PC-9 (cell line): Measurements from ENCODE around the gene REG4. TPM values are rescaled to one million over a fixed set of nuclear protein-coding genes. Genes with fewer than 3 reads are reported as not detected.

Experiments
- BruUV-seq: library from RNA; stranded (reverse); fragments of 400-500 nt; replicated peaks from 2 replicates; lab custom pipeline; 2021; lab: Mats Ljungman, UMichigan
- CTCF ChIA-PET: fragments of 300-600 bp; sonication (Branson Sonifier 250); formaldehyde crosslinking; loops from one replicate; lab custom pipeline; 2022; ENCODE audit warnings: antibody characterized with exemption; lab: Charles Lee
- POLR2A ChIA-PET: fragments of 300-600 bp; sonication (Branson Sonifier 250); formaldehyde crosslinking; loops from one replicate; lab custom pipeline; 2022; ENCODE audit warnings: antibody characterized with exemption; ENCODE audit not compliant: unreplicated experiment; lab: Charles Lee
- DNase-seq, 2 experiments: peaks; one replicate each; pipeline versions ENCODE4 v3.0.0 to v3.0.0-alpha.2; 2015 to 2022; ENCODE audit warnings: mixed read lengths in 1 of 2
- H2AFZ ChIP-seq: fragments of 200-600 bp; sonication (generic); 2 replicates; pipeline ENCODE4 v1.8.1; 2017; ENCODE audit warnings: antibody characterized with exemption
- H3F3A ChIP-seq: fragments of 200-600 bp; sonication (generic); 2 replicates; pipeline ENCODE4 v1.8.1; 2017; ENCODE audit warnings: antibody characterized with exemption, mild to moderate bottlenecking, low read depth; ENCODE audit not compliant: insufficient read depth
- H3K27ac ChIP-seq: fragments of 200-600 bp; sonication (generic); 2 replicates; pipeline ENCODE4 v1.6.1; 2016; ENCODE audit warnings: mixed run types
- H3K27me3 ChIP-seq: fragments of 200-600 bp; sonication (generic); 2 replicates; pipeline ENCODE4 v1.6.1; 2016; ENCODE audit warnings: low read depth, mixed run types; ENCODE audit not compliant: insufficient read depth
- H3K36me3 ChIP-seq: fragments of 200-600 bp; sonication (generic); 2 replicates; pipeline ENCODE4 v1.6.1; 2016; ENCODE audit warnings: low read depth, mixed run types
- H3K4me1 ChIP-seq: fragments of 200-600 bp; sonication (generic); replicated peaks from 2 replicates; pipeline ENCODE4 v1.6.1; 2016; ENCODE audit warnings: mixed run types; ENCODE audit not compliant: insufficient read depth
- H3K4me2 ChIP-seq: fragments of 200-600 bp; sonication (generic); 2 replicates; pipeline ENCODE4 v1.6.1; 2017; ENCODE audit warnings: mixed run types
- H3K4me3 ChIP-seq: fragments of 200-600 bp; sonication (generic); 2 replicates; pipeline ENCODE4 v1.6.1; 2016; ENCODE audit warnings: mixed run types
- H3K79me2 ChIP-seq: fragments of 200-600 bp; sonication (generic); 2 replicates; pipeline ENCODE4 v1.6.1; 2017; ENCODE audit warnings: low read depth, mixed run types
- H3K9me2 ChIP-seq: fragments of 200-600 bp; sonication (generic); 2 replicates; pipeline ENCODE4 v1.8.1; 2017; ENCODE audit warnings: mild to moderate bottlenecking; ENCODE audit not compliant: insufficient read depth
- H3K9me3 ChIP-seq: fragments of 200-600 bp; sonication (generic); 2 replicates; pipeline ENCODE4 v1.8.1; 2016; ENCODE audit warnings: low read depth; ENCODE audit not compliant: insufficient read depth
- H4K20me1 ChIP-seq: fragments of 200-600 bp; sonication (generic); 2 replicates; pipeline ENCODE4 v1.8.1; 2017; ENCODE audit not compliant: insufficient read depth
- CTCF ChIP-seq: fragments of 200-600 bp; sonication (generic); conservative IDR thresholded peaks from 2 replicates; pipeline ENCODE4 v1.6.1; 2017; ENCODE audit warnings: mixed run types, antibody characterized with exemption, mild to moderate bottlenecking, moderate library complexity
- EZH2 ChIP-seq: fragments of 200-600 bp; sonication (generic); IDR thresholded peaks from 2 replicates; pipeline ENCODE4 v1.8.0; 2017; ENCODE audit warnings: antibody characterized with exemption, low read depth
- intact Hi-C: fragments of 100-400 bp; cut with micrococcal nuclease; formaldehyde crosslinking; loops from one replicate; pipeline ENCODE4 v1.10.0; 2022; ENCODE audit not compliant: unreplicated experiment
- total RNA-seq: library from RNA; stranded (reverse); gene quantifications from 2 replicates; pipeline ENCODE4 v1.2.3, GENCODE V29; 2021

The REG4 gene
- total RNA-seq, 1 experiment from 2014 or later, result not detected

GRCh38 chr1:119758584-119758983, 52.7 kb downstream of the REG4 start:
- H3K9me2 ChIP-seq, result no peaks in the 10 kb centered on the region
- H4K20me1 ChIP-seq, result no peaks in the 10 kb centered on the region
- intact Hi-C loops, result no loop called here
- no peak for DNase-seq
- no peak overlapping the region for H3K4me2 ChIP-seq
- ChIA-PET CTCF (no interaction called here), POLR2A (no interaction called here)
- no peak overlapping the region for H3K4me3 ChIP-seq
- no peak overlapping the region for H2AFZ ChIP-seq
- no TSS peak for BruUV-seq
- no peaks in the 10 kb centered on the region for H3K9me3 ChIP-seq
- TF ChIP-seq CTCF (no peak), EZH2 (no peak)
- no peaks in the 10 kb centered on the region for H3K27me3 ChIP-seq
- no peaks in the 10 kb centered on the region for H3F3A ChIP-seq
- H3K4me1 ChIP-seq, result no peaks in the 10 kb centered on the region
- H3K36me3 ChIP-seq, result no peaks in the 10 kb centered on the region
- no peaks in the 10 kb centered on the region for H3K79me2 ChIP-seq
- H3K27ac ChIP-seq, result no peak overlapping the region

- no peaks in the 10 kb centered on the region for H3K36me3 ChIP-seq
- no peak overlapping the region for H3K4me3 ChIP-seq
- no peaks in the 10 kb centered on the region for H3K27me3 ChIP-seq
- DNase-seq, result no peak
- no peaks in the 10 kb centered on the region for H3K79me2 ChIP-seq
- H3K4me2 ChIP-seq, result no peak overlapping the region
- CTCF ChIA-PET, result no interaction called here
- no TSS peak for BruUV-seq
- POLR2A ChIA-PET, result no interaction called here
- H2AFZ ChIP-seq, result no peak overlapping the region
- H3K9me2 ChIP-seq, result 0 out of 2 replicates have a peak, but pooled peaks cover 7% of the 10 kb centered on the region
- no peak overlapping the region for H3K27ac ChIP-seq
- H4K20me1 ChIP-seq, result no peaks in the 10 kb centered on the region
- no peaks in the 10 kb centered on the region for H3K9me3 ChIP-seq
- TF ChIP-seq EZH2 (no peak), CTCF (no peak)
- intact Hi-C loops, result no loop called here
- H3F3A ChIP-seq, result no peaks in the 10 kb centered on the region
- H3K4me1 ChIP-seq, result no peaks in the 10 kb centered on the region
Measured at GRCh38 chr1:119752592-119752991, 58.7 kb downstream of the REG4 start.

- CTCF ChIA-PET, result no interaction called here
- Histone ChIP-seq H3K4me3 (no peak overlapping the region), H3K36me3 (no peaks in the 10 kb centered on the region), H3K4me1 (no peaks in the 10 kb centered on the region), H4K20me1 (peaks cover 9% of the 10 kb centered on the region; the same call in 1 of the 2 replicates), H3K9me2 (0 out of 2 replicates have a peak, but pooled peaks cover 7% of the 10 kb centered on the region), H2AFZ (no peak overlapping the region), H3K27me3 (no peaks in the 10 kb centered on the region), H3K79me2 (no peaks in the 10 kb centered on the region), H3K4me2 (no peak overlapping the region), H3K27ac (no peak overlapping the region), H3K9me3 (no peaks in the 10 kb centered on the region), H3F3A (peaks cover 21% of the 10 kb centered on the region; the same call in 1 of the 2 replicates)
- no peak for DNase-seq
- POLR2A ChIA-PET, result no interaction called here
- intact Hi-C loops, result loop anchor here (10.0 kb wide), 1 partner anchor 197 kb away; no protein-coding TSS in a partner anchor
- BruUV-seq, result no TSS peak
- TF ChIP-seq EZH2, result no peak
- TF ChIP-seq CTCF, result no peak
Measured at GRCh38 chr1:119748040-119748439, 63.2 kb downstream of the REG4 start.
